ENCODE results near the gene VEPH1. TPM values are rescaled to one million over a fixed set of nuclear protein-coding genes. Genes with fewer than 3 reads are reported as not detected.

The VEPH1 gene
- polyA plus RNA-seq, 12 donors: 0.46 to 3.8 (median 0.94) TPM; not detected in 2

DNA sequence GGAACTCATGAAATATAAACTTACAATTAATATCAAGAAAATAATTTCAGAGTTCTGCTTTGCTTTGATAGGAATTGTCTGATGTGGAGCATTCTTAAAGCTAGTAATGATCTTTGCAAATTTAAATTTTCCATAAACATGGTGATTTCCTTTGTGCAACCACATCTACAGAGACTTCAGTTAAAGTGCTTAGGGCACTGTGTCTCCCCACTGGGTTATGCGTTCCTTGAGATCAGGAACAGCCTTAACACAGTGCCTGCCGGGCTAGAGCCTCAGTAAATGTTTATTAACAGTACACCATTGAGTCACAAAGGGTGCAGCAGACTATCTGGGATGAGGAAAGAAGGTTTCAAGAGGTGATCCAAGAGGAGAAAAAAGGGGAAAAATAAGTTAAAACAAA lies 235.2 kb downstream of the VEPH1 start:
- DNase-seq: no peak

DNA sequence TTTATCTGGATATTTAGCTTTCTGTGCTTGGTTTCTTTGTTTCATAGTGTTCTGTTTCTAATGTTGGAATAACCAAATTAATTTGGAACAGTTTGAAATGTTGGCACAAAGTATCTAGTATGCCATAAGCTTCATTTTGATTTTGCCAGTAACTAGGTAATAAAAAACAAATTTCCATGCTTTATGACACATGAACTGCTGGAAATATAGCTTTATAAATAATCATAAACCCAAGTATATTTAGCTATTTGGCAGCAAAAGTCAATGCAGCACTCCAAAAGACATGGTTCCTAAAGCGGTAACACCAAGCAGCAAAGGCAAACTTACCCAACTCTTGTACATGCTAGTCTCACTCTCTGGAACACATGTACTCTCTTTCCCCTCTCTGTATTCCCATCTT lies 237.3 kb downstream of the VEPH1 start:
- no peak for DNase-seq

DNA sequence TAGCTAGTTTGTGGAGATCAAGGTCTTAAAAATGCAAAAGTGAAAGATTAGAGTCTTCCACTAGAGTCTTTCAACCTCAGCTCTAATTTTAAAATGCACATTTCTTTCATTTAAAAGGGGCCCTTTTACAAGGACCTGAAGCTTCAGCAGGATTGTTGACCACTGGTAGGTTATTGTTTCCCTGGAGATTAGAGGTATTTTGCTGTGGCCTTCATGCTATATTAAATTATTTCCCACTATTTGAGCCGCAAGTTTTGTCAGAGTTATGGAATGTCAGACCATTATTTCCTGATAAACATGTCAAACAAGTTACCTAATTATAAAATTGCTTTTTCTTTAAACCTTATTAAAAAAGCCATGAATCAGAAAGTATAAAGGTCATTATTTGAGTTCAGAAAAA lies 240.2 kb downstream of the VEPH1 start:
- DNase-seq: no peak

DNA sequence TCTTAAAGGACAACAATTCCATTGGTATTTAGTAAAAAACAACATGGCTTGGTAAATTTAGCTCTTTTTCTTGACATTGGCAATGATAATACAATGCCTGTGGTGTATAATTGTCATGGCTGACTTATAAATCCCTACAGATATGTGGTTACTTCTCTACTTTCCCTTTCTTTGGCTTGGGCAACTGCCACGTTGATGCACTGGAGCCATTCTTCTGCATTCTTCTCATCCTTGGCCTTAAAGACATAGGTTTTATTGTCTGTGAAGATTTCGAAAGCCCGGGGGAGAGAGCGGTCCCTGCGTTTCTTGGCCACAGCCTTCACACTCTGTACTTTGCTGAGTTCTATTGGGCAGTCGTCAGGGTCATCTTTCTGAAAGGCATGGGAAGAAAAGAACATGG lies 242.2 kb downstream of the VEPH1 start:
- DNase-seq: no peak

GRCh38 chr3:157259825-157260224 lies 243.4 kb downstream of the VEPH1 start:
- DNase-seq: no peak

DNA sequence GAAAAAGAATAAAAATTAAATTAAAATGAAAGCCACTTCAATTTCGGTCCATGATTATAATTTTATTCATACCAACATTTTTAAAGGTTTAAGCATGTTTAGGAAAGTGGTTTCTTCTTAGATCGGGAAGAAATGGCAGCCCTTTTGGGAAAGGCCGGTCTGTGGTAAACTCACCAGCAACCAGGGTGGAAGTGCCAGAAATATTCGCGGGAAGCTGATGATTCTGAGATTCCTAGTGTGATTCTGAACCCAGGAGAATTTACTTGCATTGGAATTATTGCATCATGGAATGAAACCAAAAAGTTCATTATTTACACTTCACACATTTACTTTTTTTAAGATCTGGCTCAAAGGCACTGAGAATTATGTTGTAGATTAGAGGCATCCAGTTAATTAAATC lies 246.1 kb downstream of the VEPH1 start:
- DNase-seq: no peak

- no peak for DNase-seq
Observed at GRCh38 chr3:157255797-157256196, 247.4 kb downstream of the VEPH1 start.

- no peak for DNase-seq
Observed at GRCh38 chr3:157251685-157252084, 251.5 kb downstream of the VEPH1 start.

GRCh38 chr3:157249606-157250005 lies 253.6 kb downstream of the VEPH1 start:
- no peak for DNase-seq

DNA sequence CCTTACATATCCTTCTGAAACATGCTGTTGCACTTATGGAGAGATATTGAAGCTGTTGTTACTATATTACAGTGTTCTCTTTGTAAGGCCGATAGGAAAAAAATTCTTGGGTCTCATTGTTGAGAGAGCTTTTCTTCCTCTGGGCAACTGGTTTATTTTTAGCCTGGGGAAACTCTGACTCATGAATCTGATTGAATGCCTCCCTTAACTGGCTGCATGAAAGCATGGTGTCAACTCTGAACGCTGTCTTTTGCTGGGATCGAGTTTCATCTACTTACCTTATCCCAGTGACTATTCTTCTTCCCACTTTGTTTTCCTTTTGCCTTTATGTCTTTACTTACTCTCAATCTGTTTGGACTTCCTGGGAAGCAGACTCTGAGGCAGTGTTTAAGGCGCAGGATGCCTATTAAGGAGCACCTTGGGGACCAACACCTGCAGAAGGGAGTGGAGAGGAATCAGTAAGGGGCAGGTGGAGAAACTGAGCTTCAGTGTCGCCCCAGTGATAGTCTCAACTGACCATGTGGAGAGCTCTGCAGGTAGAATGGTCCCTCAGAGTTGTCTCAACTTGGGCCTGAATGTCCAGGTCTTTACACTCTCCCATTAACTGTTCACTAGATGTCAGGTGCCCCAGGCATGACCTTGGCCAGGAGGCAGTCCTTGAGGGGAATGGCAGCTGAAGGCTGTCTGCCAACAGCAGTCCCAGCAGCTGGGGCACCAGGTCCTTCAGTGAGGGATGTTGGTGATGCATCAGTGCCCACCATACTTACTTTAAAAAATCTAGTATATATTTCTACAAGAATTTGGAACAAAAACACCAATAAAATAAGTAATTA lies 254.4 kb downstream of the VEPH1 start:
- peak; percentile 40 for DNase-seq

DNA sequence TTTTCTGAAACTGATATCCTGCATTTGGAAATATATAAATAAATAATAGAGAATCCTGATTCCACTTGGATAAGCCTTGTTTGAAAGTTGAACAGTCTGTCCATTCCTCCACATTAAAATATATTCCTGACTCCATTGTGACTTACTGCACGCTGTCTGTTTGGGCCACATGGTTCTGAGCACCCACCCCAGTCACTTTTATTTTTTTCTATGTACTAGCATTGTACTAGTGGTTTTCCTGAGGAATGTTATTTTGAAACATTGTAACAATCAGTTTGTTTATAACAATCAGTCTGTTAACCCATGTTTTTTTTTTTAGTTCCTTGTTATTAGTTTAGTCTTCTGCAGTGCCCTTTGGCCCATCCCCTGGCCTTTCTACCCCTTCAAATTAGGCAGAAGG lies 255.8 kb downstream of the VEPH1 start:
- DNase-seq: no peak

- DNase-seq: no peak
Observed at GRCh38 chr3:157242836-157243235, 260.4 kb downstream of the VEPH1 start.

DNA sequence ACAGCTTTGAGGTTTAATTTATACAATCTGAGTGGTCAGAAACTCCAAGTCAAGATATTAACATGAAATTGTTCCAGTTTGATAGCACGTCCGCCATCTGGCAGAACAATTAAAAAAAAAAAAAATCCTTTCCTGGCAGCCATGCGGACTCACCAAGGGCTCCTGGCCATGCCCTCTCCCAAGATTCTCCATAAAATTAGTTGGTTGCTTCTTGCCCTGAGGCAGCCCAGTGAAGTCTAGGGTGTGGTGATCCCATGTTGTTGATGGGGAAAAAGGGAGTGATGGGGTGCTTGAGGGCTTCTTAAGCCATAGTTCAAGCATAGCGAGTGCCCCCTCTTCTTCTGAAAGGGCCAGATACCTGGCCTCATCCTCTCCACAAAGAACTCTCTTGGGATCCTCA lies 261.6 kb downstream of the VEPH1 start:
- DNase-seq: no peak

GRCh38 chr3:157240408-157240807 lies 262.8 kb downstream of the VEPH1 start:
- no peak for DNase-seq

DNA sequence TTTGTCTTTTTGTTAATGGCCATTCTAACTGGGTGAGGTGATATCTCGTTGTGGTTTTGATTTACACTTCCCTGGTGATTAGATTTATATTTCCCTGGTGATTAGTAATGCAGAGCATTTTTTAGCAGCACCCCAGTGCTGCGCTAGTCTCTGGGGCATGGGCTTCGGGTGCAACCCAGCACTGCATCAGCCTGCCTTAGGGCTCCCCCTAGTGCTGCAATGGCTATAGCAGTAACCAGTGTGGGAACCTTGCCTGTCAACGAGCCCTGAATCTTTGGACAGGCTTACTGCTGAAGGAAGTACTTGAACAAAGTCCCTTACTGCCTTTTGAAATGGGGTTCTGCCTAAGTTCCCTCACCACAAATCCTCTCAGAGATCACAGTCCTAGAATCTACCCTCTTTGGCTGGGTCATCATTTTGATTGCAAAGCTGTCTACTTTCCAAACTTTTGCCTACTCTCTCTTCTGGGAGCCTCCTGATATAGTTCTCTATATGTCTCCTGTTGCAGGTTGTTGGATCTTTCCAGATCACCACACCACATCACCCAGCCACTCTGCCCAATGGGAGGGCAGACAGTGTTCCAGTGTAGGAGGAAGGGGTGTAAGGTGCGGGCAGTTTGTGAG lies 264.0 kb downstream of the VEPH1 start:
- peak; percentile 7 for DNase-seq

DNA sequence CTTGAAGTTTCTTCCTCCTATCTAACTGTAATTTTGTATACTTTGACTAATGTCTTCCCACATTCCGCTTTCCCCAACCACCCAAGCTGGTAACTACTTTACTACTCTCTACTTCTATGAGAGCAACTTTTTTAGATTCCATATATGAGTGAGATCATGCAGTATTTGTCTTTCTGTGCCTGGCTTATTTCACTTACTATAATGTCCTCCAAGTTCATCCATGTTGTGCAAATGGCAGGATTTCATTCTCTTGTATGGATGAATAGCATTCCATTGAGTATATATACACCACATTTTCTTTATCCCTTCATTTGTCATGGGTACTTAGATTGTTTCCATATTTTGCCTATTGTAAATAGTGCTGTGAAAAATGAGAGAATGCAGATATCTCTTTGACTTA lies 264.8 kb downstream of the VEPH1 start:
- no peak for DNase-seq

- DNase-seq: no peak
Observed at GRCh38 chr3:157237886-157238285, 265.3 kb downstream of the VEPH1 start.

DNA sequence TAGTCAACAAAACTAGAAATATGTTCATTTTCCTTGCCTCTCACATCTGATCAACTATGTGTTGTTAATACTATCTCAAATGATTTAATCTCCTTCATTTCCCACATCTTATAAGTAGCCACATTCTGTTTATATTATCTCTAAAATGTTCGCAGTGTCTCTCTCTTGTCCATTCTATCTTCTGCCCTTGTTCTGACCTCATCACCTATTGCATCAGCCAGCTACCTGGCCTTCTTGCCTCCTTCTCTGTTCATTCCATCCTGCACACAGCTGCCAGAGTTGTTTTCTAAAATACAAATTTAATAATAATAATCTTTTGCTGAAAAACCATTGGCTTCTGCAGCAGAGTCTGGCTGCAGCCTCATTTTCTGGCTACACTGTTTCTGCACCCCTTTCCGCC lies 267.9 kb downstream of the VEPH1 start:
- DNase-seq: no peak

DNA sequence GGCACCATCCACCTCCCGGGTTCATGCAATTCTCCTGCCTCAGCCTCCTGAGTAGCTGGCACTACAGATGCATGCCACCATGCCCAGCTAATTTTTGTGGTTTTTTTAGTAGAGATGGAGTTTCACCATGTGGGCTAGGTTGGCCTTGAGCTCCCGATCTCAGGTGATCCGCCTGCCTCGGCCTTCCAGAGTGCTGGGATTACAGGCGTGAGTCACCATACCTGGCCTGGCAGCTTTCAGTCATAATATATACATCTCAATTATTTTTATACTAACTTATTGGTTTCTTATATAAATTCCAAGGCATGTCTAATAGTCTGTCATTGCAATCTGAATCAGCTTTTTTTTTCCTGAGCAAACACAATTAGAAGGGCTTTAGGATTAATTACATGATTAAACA lies 269.3 kb downstream of the VEPH1 start:
- no peak for DNase-seq

DNA sequence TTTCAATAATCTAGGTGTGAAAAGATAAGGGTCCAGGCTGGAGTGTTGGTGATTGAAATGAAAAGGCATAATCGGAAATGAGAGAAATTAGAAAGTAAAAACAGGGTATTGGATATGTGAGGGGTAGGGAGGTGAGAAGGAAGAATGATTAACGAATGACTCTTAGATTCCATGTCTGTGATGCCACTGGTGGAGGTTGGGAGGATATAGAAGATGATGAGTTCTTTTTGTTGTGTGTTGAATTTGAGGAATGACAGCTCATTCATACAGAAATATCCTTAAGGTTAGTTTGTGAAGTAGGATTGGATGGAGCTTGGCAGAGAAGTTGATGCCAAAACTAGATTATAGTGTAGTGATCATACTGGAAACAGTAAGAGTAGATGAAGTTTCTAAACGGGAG lies 271.1 kb downstream of the VEPH1 start:
- no peak for DNase-seq

DNA sequence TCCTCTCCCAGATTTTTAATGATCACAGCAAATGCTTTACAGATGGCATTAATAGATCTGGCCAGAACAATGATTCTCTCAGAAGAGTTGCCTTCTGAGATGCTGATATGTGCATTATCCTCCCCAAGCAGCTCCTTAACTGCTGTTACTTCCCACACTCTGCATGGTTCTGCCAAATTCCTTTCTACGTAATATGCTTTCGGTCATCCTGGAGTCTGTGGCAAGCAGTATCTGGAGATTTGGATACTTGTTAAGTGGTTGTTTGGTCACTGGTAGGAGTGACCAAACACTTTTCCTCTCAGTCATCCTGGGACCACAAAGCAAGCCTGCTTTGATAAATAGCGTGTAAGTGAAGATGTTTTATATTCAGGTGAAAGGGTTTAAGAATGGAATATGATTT lies 272.1 kb downstream of the VEPH1 start:
- no peak for DNase-seq

GRCh38 chr3:157226173-157226847 lies 276.9 kb downstream of the VEPH1 start:
- no peak for DNase-seq

GRCh38 chr3:157225001-157225400 lies 278.2 kb downstream of the VEPH1 start:
- no peak for DNase-seq
